Cardiac muscle cell (in vitro differentiated cells and primary cell): Measurements from ENCODE around the gene MRGPRF. TPM values are rescaled to one million over a fixed set of nuclear protein-coding genes. Genes with fewer than 3 reads are reported as not detected.

Source experiments
- DNase-seq, 2 donors: peaks; one replicate each; pipeline versions ENCODE4 v3.0.0 to v3.0.0-alpha.2; 2010 to 2017; ENCODE audit warnings: low read depth in 1 of 2, low spot score in 1 of 2
- H3K27ac ChIP-seq: fragments of 200-600 bp; sonication (generic); 2 replicates; pipeline ENCODE4 v1.5.1; 2016
- H3K27me3 ChIP-seq: fragments of 200-600 bp; sonication (generic); 2 replicates; pipeline ENCODE4 v1.6.0; 2016; ENCODE audit warnings: control low read depth
- H3K36me3 ChIP-seq: fragments of 200-600 bp; sonication (generic); 2 replicates; pipeline ENCODE4 v1.5.1; 2016; ENCODE audit warnings: control low read depth
- H3K4me1 ChIP-seq: fragments of 200-600 bp; sonication (generic); 2 replicates; pipeline ENCODE4 v1.8.1; 2017; ENCODE audit warnings: low read depth, mild to moderate bottlenecking, mixed run types
- H3K4me3 ChIP-seq: fragments of 200-600 bp; sonication (generic); 2 replicates; pipeline ENCODE4 v1.5.1; 2016; ENCODE audit warnings: mild to moderate bottlenecking
- H3K9me3 ChIP-seq: fragments of 200-600 bp; sonication (generic); 2 replicates; pipeline ENCODE4 v1.5.1; 2017; ENCODE audit warnings: low read depth, mild to moderate bottlenecking, control low read depth
- CTCF ChIP-seq: IDR thresholded peaks from 2 replicates; pipeline ENCODE4 v1.5.1; 2012; ENCODE audit warnings: low read depth, mild to moderate bottlenecking, low read length
- polyA plus RNA-seq: library from polyadenylated mRNA; unstranded; fragments of >200 nt; fragmentation: Nextera tagmentation; extraction: Ambion mirVana; gene quantifications from 2 replicates; pipeline ENCODE4 v1.2.1, GENCODE V29; 2016
- total RNA-seq: library from RNA; depleted of rRNA; stranded (reverse); fragments of >200 nt; gene quantifications from 2 replicates; pipeline ENCODE4 v1.2.3, GENCODE V29; 2016

MRGPRF gene
- total and polyA plus RNA-seq, 2 experiments from 2014 or later = 9.3 to 13.8 TPM

- peak; percentile 88 to 93 for DNase-seq
- Histone ChIP-seq H3K4me1 (peaks cover 59% of the 10 kb centered on the region), H3K9me3 (no peaks in the 10 kb centered on the region), H3K36me3 (no peaks in the 10 kb centered on the region), H3K27me3 (no peaks in the 10 kb centered on the region), H3K27ac (peak overlapping the region; percentile 70), H3K4me3 (no peak overlapping the region)
- no peak for TF ChIP-seq CTCF
Observed at GRCh38 chr11:69010964-69011623, 2.0 kb downstream of the MRGPRF start.

GRCh38 chr11:69010361-69010891, 2.6 kb downstream of the MRGPRF start:
- no peaks in the 10 kb centered on the region for H3K27me3 ChIP-seq
- TF ChIP-seq CTCF = no peak
- no peak overlapping the region for H3K4me3 ChIP-seq
- no peaks in the 10 kb centered on the region for H3K9me3 ChIP-seq
- DNase-seq = no peak
- H3K36me3 ChIP-seq = no peaks in the 10 kb centered on the region
- peak overlapping the region; percentile 70 for H3K27ac ChIP-seq
- peaks cover 59% of the 10 kb centered on the region for H3K4me1 ChIP-seq

- Histone ChIP-seq H3K36me3 (no peaks in the 10 kb centered on the region), H3K27me3 (no peaks in the 10 kb centered on the region), H3K4me3 (no peak overlapping the region), H3K9me3 (no peaks in the 10 kb centered on the region), H3K27ac (peak overlapping the region; percentile 70), H3K4me1 (peaks cover 53% of the 10 kb centered on the region)
- TF ChIP-seq CTCF = no peak
- DNase-seq = no peak
Observed at GRCh38 chr11:69009441-69010211, 3.4 kb downstream of the MRGPRF start.

- Histone ChIP-seq H3K4me1 (peaks cover 45% of the 10 kb centered on the region), H3K4me3 (no peak overlapping the region), H3K36me3 (no peaks in the 10 kb centered on the region), H3K9me3 (no peaks in the 10 kb centered on the region), H3K27me3 (no peaks in the 10 kb centered on the region), H3K27ac (no peak overlapping the region)
- no peak for TF ChIP-seq CTCF
- peak in 1 of 2 donors; percentile 95 for DNase-seq
Observed at GRCh38 chr11:69008737-69009440, 4.2 kb downstream of the MRGPRF start.

GRCh38 chr11:69007975-69008381, 5.1 kb downstream of the MRGPRF start:
- no peak for TF ChIP-seq CTCF
- Histone ChIP-seq H3K27me3 (no peaks in the 10 kb centered on the region), H3K36me3 (no peaks in the 10 kb centered on the region), H3K27ac (no peak overlapping the region), H3K4me3 (no peak overlapping the region), H3K9me3 (no peaks in the 10 kb centered on the region), H3K4me1 (peaks cover 36% of the 10 kb centered on the region)
- peak in 1 of 2 donors; percentile 26 for DNase-seq
